K562 (cell line): ENCODE data around the gene ADK. TPM values are rescaled to one million over a fixed set of nuclear protein-coding genes. Genes with fewer than 3 reads are reported as not detected.
A peak's percentile ranks its signal among the peaks of the same experiment; 100 is the strongest.

Experiments used
- BCOR ChIP-seq: fragments of 450-650 bp; IDR thresholded peaks from 2 replicates; pipeline ENCODE4 v1.6.1; 2016
- BMI1 ChIP-seq: fragments of 150-350 bp; IDR thresholded peaks from 2 replicates; pipeline ENCODE4 v1.6.1; 2014; ENCODE audit warnings: low read length
- BRF1 ChIP-seq: IDR thresholded peaks from 3 replicates; pipeline ENCODE4 v1.6.1; 2011; ENCODE audit warnings: borderline replicate concordance, mild to moderate bottlenecking; ENCODE audit not compliant: insufficient read length; ENCODE audit errors: extremely low read depth
- CHCHD3 ChIP-seq: fragments of 250-450 bp; sonication (Bioruptor Pico); IDR thresholded peaks from 2 replicates; pipeline ENCODE4 v2.1.2; 2022; ENCODE audit warnings: mild to moderate bottlenecking
- FUS ChIP-seq: fragments of 200-400 bp; formaldehyde crosslinking; optimal IDR thresholded peaks from 2 replicates; pipeline ENCODE3; 2017; ENCODE audit warnings: low read depth, low read length
- GTF2A2 ChIP-seq: IDR thresholded peaks from 2 replicates; pipeline ENCODE4 v1.6.1; 2016; ENCODE audit warnings: mild to moderate bottlenecking, missing genetic modification characterization, missing compliant biosample characterization
- HDAC6 ChIP-seq: IDR thresholded peaks from 2 replicates; pipeline ENCODE4 v1.6.1; 2012; ENCODE audit warnings: low read depth, mild to moderate bottlenecking, control low read depth, inconsistent platforms, low read length, moderate library complexity
- HNRNPLL ChIP-seq: fragments of 200-400 bp; formaldehyde crosslinking; IDR thresholded peaks from 2 replicates; pipeline ENCODE4 v1.6.1; 2017; ENCODE audit warnings: low read length, low read depth, mild to moderate bottlenecking; ENCODE audit not compliant: poor library complexity, severe bottlenecking
- MCM5 ChIP-seq: fragments of 450-650 bp; IDR thresholded peaks from 2 replicates; pipeline ENCODE4 v1.6.1; 2016; ENCODE audit warnings: low read depth
- MED1 ChIP-seq: sonication (generic); formaldehyde crosslinking; IDR thresholded peaks from 2 replicates; pipeline ENCODE4 v1.8.1; 2023; ENCODE audit warnings: missing genetic modification reagents, borderline replicate concordance
- MYNN ChIP-seq, 2 experiments: sonication (generic); formaldehyde crosslinking in 1 of 2; IDR thresholded peaks; 2 replicates each; pipeline versions ENCODE4 v1.5.0 to v1.6.1; 2016 to 2020; ENCODE audit warnings: antibody characterized with exemption in 1 of 2, missing genetic modification reagents in 1 of 2
- TFAM ChIP-seq: fragments of 250-450 bp; sonication (Bioruptor Pico); conservative IDR thresholded peaks from 2 replicates; pipeline ENCODE4 v1.5.0; 2021; ENCODE audit warnings: mild to moderate bottlenecking, moderate library complexity
- TGIF2 ChIP-seq: sonication (generic); formaldehyde crosslinking; IDR thresholded peaks from 2 replicates; pipeline ENCODE4 v1.8.1; 2022; ENCODE audit warnings: mild to moderate bottlenecking, missing genetic modification reagents, moderate library complexity
- TOE1 ChIP-seq, 2 experiments: fragments of 450-650 bp in 1 of 2; sonication (generic) in 1 of 2; formaldehyde crosslinking in 1 of 2; IDR thresholded peaks; 2 replicates each; pipeline versions ENCODE4 v1.7.1 to v1.8.0; 2016 to 2022; ENCODE audit warnings: borderline replicate concordance in 2 of 2, mild to moderate bottlenecking in 2 of 2, antibody characterized with exemption in 1 of 2, inconsistent platforms in 1 of 2, low read depth in 1 of 2, missing genetic modification reagents in 1 of 2, moderate library complexity in 1 of 2
- TRIM28 ChIP-seq: fragments of 450-650 bp; IDR thresholded peaks from 2 replicates; pipeline ENCODE4 v1.6.1; 2017
- ZBTB5 ChIP-seq: fragments of 450-650 bp; IDR thresholded peaks from 2 replicates; pipeline ENCODE4 v1.6.1; 2017; ENCODE audit warnings: antibody characterized with exemption
- ZFX ChIP-seq: sonication (generic); formaldehyde crosslinking; IDR thresholded peaks from 2 replicates; pipeline ENCODE4 v1.8.0; 2022; ENCODE audit warnings: mild to moderate bottlenecking, missing genetic modification reagents, moderate library complexity
- ZHX1 ChIP-seq: fragments of 150-350 bp; conservative IDR thresholded peaks from 2 replicates; pipeline ENCODE4 v1.6.1; 2014; ENCODE audit warnings: low read length
- polyA plus RNA-seq, 8 experiments: library from polyadenylated mRNA; depleted of rRNA in 4 of 8; stranded (reverse) in 5 of 8; unstranded in 3 of 8; fragments of >200 nt; fragmentation: Nextera tagmentation in 2 of 8; fragmentation: Illumina TruSeq in 1 of 8; extraction: Ambion mirVana in 2 of 8; extraction: Trizol in 1 of 8; gene quantifications; 2 replicates each; pipeline versions ENCODE4 v1.2.1 to v1.2.3, GENCODE V29; 2011 to 2014; ENCODE audit warnings: inconsistent platforms in 1 of 8, missing spikeins in 1 of 8
- total RNA-seq, 7 experiments: library from RNA; depleted of rRNA in 6 of 7; stranded (reverse); fragments of >200 nt in 6 of 7; fragmentation: Illumina TruSeq in 2 of 7; extraction: Trizol in 2 of 7; gene quantifications; 2 replicates each; pipeline versions ENCODE4 v1.2.1 to v1.2.3, GENCODE V29; 2011 to 2021; ENCODE audit warnings: low replicate concordance in 1 of 7
- TF ChIP-seq, protein P1 (sequence below), 2 experiments: fragments of 250-450 bp in 1 of 2; fragments of 450-650 bp in 1 of 2; sonication (Bioruptor Pico) in 1 of 2; IDR thresholded peaks; 2 replicates each; pipeline versions ENCODE4 v1.6.1 to v1.8.0; 2016 to 2021; ENCODE audit warnings: mild to moderate bottlenecking in 2 of 2, moderate library complexity in 2 of 2, missing compliant biosample characterization in 1 of 2, missing genetic modification characterization in 1 of 2
- TF ChIP-seq, protein P2 (sequence below): IDR thresholded peaks from 2 replicates; pipeline ENCODE4 v1.6.1; 2012; ENCODE audit warnings: low read depth, low read length, improper control_type of control experiment, borderline replicate concordance

The ADK gene
- total and polyA plus RNA-seq, 9 of the 15 experiments (the other 6 are each of a cell fraction or from before 2014, with no cell fraction given): 54.2 to 97.8 (median 73.6) TPM

- TF ChIP-seq, protein P1, sequence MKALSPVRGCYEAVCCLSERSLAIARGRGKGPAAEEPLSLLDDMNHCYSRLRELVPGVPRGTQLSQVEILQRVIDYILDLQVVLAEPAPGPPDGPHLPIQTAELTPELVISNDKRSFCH (CRISPR knock-in tag; IDR thresholded peaks at IDR 0.05): no peak
- TF ChIP-seq, protein P1 (tag; IDR thresholded peaks at IDR 0.05): peak; percentile 84; the same call in 1 of the 2 replicates
- TF ChIP-seq BMI1: no peak
- TF ChIP-seq CHCHD3 (CRISPR knock-in tag): no peak
- TF ChIP-seq TFAM: no peak
- TF ChIP-seq GTF2A2 (tag): no peak
- no peak for TF ChIP-seq ZBTB5
- peak; percentile 31; the same call in 1 of the 2 replicates for TF ChIP-seq MYNN (IDR thresholded peaks at IDR 0.05)
- no peak for TF ChIP-seq MYNN (CRISPR knock-in tag; IDR thresholded peaks at IDR 0.05)
- TF ChIP-seq FUS: peak; percentile 48
- no peak for TF ChIP-seq MCM5
- TF ChIP-seq ZHX1: no peak
- TF ChIP-seq BCOR: no peak
- no peak for TF ChIP-seq MED1
- no peak for TF ChIP-seq ZFX (CRISPR knock-in tag)
- TF ChIP-seq TOE1 (IDR thresholded peaks at IDR 0.05; ENCODE audit: borderline replicate concordance): 0 out of 2 replicates have a peak, but pooled peaks have one; percentile 18
- TF ChIP-seq TOE1 (CRISPR knock-in tag; IDR thresholded peaks at IDR 0.05; ENCODE audit: borderline replicate concordance, low read depth): no peak
- no peak for TF ChIP-seq HDAC6
- TF ChIP-seq, protein P2, sequence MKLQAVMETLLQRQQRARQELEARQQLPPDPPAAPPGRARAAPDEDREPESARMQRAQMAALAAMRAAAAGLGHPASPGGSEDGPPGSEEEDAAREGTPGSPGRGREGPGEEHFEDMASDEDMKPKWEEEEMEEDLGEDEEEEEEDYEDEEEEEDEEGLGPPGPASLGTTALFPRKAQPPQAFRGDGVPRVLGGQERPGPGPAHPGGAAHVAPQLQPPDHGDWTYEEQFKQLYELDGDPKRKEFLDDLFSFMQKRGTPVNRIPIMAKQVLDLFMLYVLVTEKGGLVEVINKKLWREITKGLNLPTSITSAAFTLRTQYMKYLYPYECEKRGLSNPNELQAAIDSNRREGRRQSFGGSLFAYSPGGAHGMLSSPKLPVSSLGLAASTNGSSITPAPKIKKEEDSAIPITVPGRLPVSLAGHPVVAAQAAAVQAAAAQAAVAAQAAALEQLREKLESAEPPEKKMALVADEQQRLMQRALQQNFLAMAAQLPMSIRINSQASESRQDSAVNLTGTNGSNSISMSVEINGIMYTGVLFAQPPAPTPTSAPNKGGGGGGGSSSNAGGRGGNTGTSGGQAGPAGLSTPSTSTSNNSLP: no peak; the same call in 1 of the 2 replicates
- no peak for TF ChIP-seq BRF1
- TF ChIP-seq HNRNPLL: no peak
- TF ChIP-seq TRIM28: no peak
- TF ChIP-seq TGIF2 (CRISPR knock-in tag): peak; percentile 66; the same call in 1 of the 2 replicates
These were observed at the start of gene ADK (continued) for GRCh38 chr10:74150990-74151878.
